ENCODE results near the gene TNRC6A.
A peak's percentile ranks its signal among the peaks of the same experiment; 100 is the strongest.

The TNRC6A gene

DNA sequence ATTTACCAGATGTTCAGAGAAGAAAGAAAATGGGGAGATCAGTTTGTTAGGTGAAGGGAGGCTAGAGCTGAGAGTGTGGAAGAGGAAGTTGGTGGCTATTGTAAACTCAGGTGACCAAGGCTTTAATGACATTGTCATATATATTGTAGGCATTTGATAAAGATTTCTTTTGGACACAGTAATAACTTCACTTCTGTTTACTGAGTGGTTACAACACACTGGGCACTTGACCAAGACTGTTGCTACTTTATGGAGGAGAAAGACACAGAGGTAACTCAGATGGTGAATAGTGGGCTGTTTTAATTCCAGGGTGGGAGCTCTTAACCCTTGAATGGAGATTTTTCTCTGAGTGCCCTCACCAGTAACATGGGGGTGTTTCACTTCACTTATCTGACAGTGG lies 46.0 kb downstream of the TNRC6A start:
- TF ChIP-seq, protein P1, sequence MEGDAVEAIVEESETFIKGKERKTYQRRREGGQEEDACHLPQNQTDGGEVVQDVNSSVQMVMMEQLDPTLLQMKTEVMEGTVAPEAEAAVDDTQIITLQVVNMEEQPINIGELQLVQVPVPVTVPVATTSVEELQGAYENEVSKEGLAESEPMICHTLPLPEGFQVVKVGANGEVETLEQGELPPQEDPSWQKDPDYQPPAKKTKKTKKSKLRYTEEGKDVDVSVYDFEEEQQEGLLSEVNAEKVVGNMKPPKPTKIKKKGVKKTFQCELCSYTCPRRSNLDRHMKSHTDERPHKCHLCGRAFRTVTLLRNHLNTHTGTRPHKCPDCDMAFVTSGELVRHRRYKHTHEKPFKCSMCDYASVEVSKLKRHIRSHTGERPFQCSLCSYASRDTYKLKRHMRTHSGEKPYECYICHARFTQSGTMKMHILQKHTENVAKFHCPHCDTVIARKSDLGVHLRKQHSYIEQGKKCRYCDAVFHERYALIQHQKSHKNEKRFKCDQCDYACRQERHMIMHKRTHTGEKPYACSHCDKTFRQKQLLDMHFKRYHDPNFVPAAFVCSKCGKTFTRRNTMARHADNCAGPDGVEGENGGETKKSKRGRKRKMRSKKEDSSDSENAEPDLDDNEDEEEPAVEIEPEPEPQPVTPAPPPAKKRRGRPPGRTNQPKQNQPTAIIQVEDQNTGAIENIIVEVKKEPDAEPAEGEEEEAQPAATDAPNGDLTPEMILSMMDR (IDR thresholded peaks at IDR 0.05; ENCODE audit: low read depth, low read length): no peak
- DNase-seq (ENCODE audit: low read depth in 2 of 2): peak; percentile 55 to 65
- no peak overlapping the region for H3K4me3 ChIP-seq (replicated peaks in 1 of 2; ENCODE audit: low read depth in 2 of 2, low read length in 2 of 2)

DNA sequence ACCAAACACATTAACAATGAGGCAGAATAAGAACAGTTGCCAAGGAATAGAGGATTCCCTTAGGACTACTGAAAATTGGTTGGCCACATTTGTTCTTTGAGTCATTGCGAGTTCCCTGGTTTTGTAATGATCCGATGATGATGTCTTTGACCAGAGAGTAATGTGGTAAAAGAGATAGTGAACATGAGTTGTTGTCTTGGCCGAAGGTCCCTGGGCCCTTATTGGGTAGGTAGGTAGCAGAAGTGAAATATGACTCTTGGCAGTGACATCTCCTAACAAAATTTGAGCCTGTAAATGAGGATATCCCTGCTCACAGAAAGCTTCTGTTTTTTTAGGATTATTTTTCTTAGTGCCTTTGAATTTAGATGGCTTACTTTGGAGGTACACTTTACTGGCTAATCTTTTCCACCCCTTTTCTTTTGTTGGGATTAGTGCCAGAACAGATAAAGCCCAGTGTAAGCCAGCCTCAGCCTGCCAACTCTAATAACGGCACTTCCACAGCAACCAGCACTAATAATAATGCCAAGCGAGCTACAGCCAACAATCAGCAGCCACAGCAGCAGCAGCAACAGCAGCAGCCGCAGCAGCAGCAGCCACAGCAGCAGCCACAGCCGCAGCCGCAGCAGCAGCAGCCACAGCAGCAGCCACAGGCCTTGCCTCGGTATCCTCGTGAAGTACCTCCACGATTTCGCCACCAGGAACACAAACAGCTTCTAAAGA lies 47.2 kb downstream of the TNRC6A start:
- TF ChIP-seq, protein P1 (IDR thresholded peaks at IDR 0.05; ENCODE audit: low read depth, low read length): no peak
- no peak overlapping the region for H3K4me3 ChIP-seq (replicated peaks in 1 of 2; ENCODE audit: low read depth in 2 of 2, low read length in 2 of 2)
- peak; percentile 81 to 91 for DNase-seq (ENCODE audit: low read depth in 2 of 2)

DNA sequence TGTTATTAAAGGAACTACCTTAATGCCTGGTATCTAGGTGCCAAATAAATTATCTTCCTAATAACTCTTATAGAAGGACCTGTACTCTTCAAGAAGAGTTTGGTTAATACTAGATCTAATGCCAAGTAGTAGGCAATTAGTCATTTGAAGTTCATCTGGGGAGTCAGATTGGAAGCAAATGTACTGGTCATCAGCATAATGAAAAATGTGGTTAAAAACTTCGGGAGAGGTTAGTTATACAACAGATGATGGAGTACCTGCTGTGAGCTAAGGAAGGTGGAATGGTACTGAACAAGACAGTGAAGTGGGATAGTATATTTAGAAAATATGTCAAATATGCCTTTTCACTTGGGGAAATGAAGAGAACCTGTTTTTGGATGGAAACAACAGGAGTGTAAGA lies 49.2 kb downstream of the TNRC6A start:
- H3K4me3 ChIP-seq (replicated peaks in 1 of 2; ENCODE audit: low read depth in 2 of 2, low read length in 2 of 2): no peak overlapping the region
- no peak for DNase-seq (ENCODE audit: low read depth in 2 of 2)
- TF ChIP-seq, protein P1 (IDR thresholded peaks at IDR 0.05; ENCODE audit: low read depth, low read length): no peak

DNA sequence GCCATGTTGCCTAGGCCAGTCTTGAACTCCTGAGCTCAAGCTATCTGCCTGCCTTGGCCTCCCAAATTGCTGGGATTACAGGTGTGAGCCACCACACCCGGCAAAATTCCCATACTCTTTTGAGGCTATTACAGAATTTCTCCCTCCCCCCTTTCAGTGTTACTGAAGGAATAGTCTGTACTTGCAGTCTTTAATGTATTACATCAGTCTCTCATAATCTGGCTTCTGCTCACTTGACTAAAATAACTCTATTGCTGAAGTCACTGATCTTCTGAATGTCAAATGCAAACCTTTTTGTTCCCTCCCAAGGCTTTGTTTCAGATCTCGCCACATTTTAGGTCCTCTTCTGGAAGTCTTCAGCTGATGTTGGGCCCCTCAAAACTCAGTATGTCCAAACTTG lies 51.8 kb downstream of the TNRC6A start:
- no peak overlapping the region for H3K4me3 ChIP-seq (replicated peaks in 1 of 2; ENCODE audit: low read depth in 2 of 2, low read length in 2 of 2)
- TF ChIP-seq, protein P1 (IDR thresholded peaks at IDR 0.05; ENCODE audit: low read depth, low read length): no peak
- DNase-seq (ENCODE audit: low read depth in 2 of 2): no peak

DNA sequence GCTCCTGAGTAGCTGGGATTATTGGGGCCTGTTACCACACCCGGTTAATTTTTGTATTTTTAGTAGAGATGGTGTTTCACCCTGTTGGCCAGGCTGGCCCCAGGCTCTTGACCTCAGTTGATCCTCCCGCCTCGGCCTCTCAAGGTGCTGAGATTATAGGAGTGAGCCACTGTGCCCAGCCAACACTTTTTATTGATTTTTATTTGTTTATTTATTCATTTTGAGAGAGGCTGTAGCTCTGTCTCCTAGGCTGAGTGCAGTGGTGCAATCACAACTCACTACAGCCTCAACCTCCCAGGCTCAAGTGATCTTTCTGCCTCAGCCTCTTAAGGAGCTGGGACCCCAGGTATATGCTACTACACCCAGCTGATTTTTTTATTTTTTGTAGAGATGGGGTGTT lies 54.7 kb downstream of the TNRC6A start:
- DNase-seq (ENCODE audit: low read depth in 2 of 2): no peak
- TF ChIP-seq, protein P1 (IDR thresholded peaks at IDR 0.05; ENCODE audit: low read depth, low read length): no peak
- H3K4me3 ChIP-seq (replicated peaks in 1 of 2; ENCODE audit: low read depth in 2 of 2, low read length in 2 of 2): no peak overlapping the region

DNA sequence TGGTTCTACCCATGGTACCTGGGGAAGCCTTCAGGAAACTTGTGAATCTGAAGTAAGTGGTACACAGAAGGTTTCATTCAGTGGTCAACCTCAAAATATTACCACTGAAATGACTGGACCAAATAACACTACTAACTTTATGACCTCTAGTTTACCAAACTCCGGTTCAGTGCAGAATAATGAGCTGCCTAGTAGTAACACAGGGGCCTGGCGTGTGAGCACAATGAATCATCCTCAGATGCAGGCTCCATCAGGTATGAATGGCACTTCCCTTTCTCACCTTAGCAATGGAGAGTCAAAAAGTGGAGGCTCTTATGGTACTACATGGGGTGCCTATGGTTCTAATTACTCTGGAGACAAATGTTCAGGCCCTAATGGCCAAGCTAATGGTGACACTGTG lies 60.4 kb downstream of the TNRC6A start:
- DNase-seq (ENCODE audit: low read depth in 2 of 2): no peak
- TF ChIP-seq, protein P1 (IDR thresholded peaks at IDR 0.05; ENCODE audit: low read depth, low read length): no peak
- H3K4me3 ChIP-seq (replicated peaks in 1 of 2; ENCODE audit: low read depth in 2 of 2, low read length in 2 of 2): no peak overlapping the region

DNA sequence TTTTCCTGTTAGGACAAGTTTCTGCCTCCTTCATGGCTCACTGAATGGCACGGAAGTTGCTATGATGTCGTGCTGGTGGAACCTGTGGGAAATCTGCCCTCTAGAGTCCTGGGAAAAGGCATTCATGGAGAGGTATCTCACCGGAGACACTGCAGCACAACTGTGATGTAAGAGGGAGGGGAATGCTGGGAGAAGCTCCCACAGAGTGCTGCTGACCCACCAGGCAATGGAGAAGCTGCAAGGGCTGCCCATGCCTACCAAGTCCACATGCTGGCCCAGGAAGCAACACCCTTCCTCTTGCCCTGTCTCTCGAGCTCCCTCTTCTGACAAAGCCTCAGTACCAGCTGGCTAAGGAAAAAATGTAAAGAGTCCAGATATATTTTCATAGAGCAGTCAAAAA lies 71.1 kb downstream of the TNRC6A start:
- TF ChIP-seq, protein P1 (IDR thresholded peaks at IDR 0.05; ENCODE audit: low read depth, low read length): peak; percentile 43
- peak; percentile 46 to 51 for DNase-seq (ENCODE audit: low read depth in 2 of 2)
- no peak overlapping the region for H3K4me3 ChIP-seq (replicated peaks in 1 of 2; ENCODE audit: low read depth in 2 of 2, low read length in 2 of 2)
